ENCODE measurements around the gene PAK6. TPM values are rescaled to one million over a fixed set of nuclear protein-coding genes. Genes with fewer than 3 reads are reported as not detected.

The PAK6 gene
- total and polyA plus RNA-seq, 2 experiments from 2014 or later = 2.6 to 2.7 TPM

DNA sequence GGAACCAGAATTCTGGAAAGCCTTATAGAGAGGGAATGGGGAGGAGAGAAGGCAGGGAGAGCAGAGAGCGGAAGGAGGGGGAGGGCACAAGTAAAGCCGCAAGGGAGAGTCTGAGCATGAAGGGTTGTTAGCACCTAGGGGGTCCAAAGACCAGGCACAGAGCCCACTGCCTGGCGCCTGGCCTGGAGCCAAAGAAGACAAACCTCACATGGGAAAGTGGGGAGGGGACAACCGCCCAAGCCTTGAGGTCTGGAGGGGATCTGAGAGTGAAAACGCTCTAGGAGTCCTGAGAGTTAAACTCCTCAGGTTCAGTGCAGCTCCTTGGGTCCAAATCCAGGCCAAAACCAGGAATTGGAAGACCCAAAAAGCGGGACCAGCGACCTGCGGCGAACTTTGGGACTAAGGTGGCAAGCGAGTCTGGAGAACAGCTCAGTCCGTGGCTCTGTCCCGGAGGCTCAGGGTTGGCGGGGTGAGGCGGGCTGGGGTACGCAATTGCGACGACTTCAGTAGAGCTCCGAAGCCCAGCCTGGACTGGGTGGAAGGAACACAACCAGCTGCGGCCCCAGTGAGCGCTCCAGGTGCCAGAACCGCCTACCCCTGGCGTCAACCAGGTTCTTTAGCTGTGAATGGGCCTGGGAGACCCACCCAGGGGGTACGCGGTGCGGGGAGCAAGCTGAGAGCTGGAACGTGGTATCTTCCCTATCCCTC lies 83.8 kb downstream of the PAK6 start:
- Histone ChIP-seq H3K36me3 (replicated peaks; ENCODE audit: insufficient read depth, low read depth) (no peaks in the 10 kb centered on the region), H3K27ac (no peak overlapping the region), H3K4me2 (peak overlapping the region; percentile 79), H3K27me3 (no peaks in the 10 kb centered on the region), H3K4me3 (no peak overlapping the region), H2AFZ (no peak overlapping the region), H3K9me3 (ENCODE audit: low read depth) (no peaks in the 10 kb centered on the region), H3K9me2 (replicated peaks; ENCODE audit: insufficient read depth) (no peaks in the 10 kb centered on the region), H4K20me1 (ENCODE audit: insufficient read depth, poor library complexity, severe bottlenecking) (no peaks in the 10 kb centered on the region), H3K79me2 (peaks cover 19% of the 10 kb centered on the region), H3K4me1 (ENCODE audit: insufficient read depth) (peaks cover 17% of the 10 kb centered on the region)
- no peak for TF ChIP-seq EZH2 (IDR thresholded peaks at IDR 0.05; ENCODE audit: borderline replicate concordance)
- no peak for TF ChIP-seq EZH2phosphoT487 (IDR thresholded peaks at IDR 0.05; ENCODE audit: low read depth, severe bottlenecking, unreplicated experiment)
- TF ChIP-seq, protein P1, sequence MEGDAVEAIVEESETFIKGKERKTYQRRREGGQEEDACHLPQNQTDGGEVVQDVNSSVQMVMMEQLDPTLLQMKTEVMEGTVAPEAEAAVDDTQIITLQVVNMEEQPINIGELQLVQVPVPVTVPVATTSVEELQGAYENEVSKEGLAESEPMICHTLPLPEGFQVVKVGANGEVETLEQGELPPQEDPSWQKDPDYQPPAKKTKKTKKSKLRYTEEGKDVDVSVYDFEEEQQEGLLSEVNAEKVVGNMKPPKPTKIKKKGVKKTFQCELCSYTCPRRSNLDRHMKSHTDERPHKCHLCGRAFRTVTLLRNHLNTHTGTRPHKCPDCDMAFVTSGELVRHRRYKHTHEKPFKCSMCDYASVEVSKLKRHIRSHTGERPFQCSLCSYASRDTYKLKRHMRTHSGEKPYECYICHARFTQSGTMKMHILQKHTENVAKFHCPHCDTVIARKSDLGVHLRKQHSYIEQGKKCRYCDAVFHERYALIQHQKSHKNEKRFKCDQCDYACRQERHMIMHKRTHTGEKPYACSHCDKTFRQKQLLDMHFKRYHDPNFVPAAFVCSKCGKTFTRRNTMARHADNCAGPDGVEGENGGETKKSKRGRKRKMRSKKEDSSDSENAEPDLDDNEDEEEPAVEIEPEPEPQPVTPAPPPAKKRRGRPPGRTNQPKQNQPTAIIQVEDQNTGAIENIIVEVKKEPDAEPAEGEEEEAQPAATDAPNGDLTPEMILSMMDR (IDR thresholded peaks at IDR 0.05; ENCODE audit: poor library complexity) = no peak
- no peak for DNase-seq (ENCODE audit: low spot score)
- 19% methylated on average over 26 of the region's 26 CpGs for WGBS (ENCODE audit: low lambda C conversion rate, missing lambda C conversion rate)

DNA sequence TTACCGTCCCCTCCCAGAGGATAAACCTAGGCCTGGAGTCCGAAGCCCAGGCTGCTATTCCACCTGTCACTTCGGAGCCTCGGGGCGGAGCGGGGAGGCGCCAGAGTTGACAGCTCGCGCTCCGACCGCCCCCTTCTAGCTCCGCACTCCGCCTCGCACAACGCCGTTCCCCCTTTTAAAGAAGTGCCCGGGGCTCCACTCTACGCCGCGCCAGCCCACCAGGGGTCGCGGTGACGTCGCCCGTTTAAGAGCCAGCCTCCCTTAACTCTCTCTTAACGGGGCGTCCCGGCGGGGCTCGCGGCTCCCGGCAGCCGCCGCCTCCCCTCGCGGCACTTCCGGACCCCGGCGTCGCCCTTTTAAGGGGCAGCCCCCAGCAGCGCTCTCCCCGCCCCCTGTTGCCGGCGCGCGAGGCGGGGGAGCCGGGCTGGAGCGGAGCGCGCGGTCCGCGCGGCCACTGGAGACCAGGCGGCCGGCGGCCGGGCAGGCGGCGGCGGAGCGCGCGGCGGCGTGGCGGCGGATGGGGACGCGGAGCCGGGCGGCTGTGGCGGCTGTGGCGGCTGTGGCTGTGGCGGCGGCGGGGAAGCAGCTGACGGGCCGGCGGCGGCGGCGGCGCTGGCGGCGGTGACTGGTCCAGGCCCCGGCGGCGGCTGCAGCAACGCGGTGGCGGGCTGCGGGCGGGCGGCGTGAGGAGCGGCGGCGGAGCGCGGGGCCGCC lies 84.5 kb downstream of the PAK6 start, which contains the start of gene INAFM2:
TSS of gene INAFM2 (plus strand) at position 454 of the 714 bp plus-strand sequence. CDS start 364 bp downstream, outside the sequence.
- H3K9me2 ChIP-seq (replicated peaks; ENCODE audit: insufficient read depth) = no peaks in the 10 kb centered on the region
- H3K27ac ChIP-seq = no peak within 1 kb of the TSS
- TF ChIP-seq EZH2 (IDR thresholded peaks at IDR 0.05; ENCODE audit: borderline replicate concordance) = no peak
- TF ChIP-seq EZH2phosphoT487 (IDR thresholded peaks at IDR 0.05; ENCODE audit: low read depth, severe bottlenecking, unreplicated experiment) = no peak
- TF ChIP-seq, protein P1 (IDR thresholded peaks at IDR 0.05; ENCODE audit: poor library complexity) = peak; percentile 59
- H3K79me2 ChIP-seq = peaks cover 19% of the 10 kb centered on the region
- peak within 1 kb of the TSS; percentile 78 for H2AFZ ChIP-seq
- H3K27me3 ChIP-seq = no peaks in the 10 kb centered on the region
- peak within 1 kb of the TSS; percentile 69 for H3K4me3 ChIP-seq
- no peaks in the 10 kb centered on the region for H3K9me3 ChIP-seq (ENCODE audit: low read depth)
- peaks cover 18% of the 10 kb centered on the region for H3K4me1 ChIP-seq (ENCODE audit: insufficient read depth)
- peak within 1 kb of the TSS; percentile 96 for H3K4me2 ChIP-seq
- no peaks in the 10 kb centered on the region for H4K20me1 ChIP-seq (ENCODE audit: insufficient read depth, poor library complexity, severe bottlenecking)
- WGBS (ENCODE audit: low lambda C conversion rate, missing lambda C conversion rate) = 1% methylated on average over 43 of the region's 103 CpGs
- no peaks in the 10 kb centered on the region for H3K36me3 ChIP-seq (replicated peaks; ENCODE audit: insufficient read depth, low read depth)
- peak; percentile 95 for DNase-seq (ENCODE audit: low spot score)

- H3K4me1 ChIP-seq (ENCODE audit: insufficient read depth) = peaks cover 25% of the 10 kb centered on the region
- no peak overlapping the region for H3K27ac ChIP-seq
- H2AFZ ChIP-seq = peak overlapping the region; percentile 78
These were observed 85.4 kb downstream of the PAK6 start for GRCh38 chr15:40323953-40324937.

More at GRCh38 chr15:40323953-40324937, 85.4 kb downstream of the PAK6 start:
- DNase-seq (ENCODE audit: low spot score) = no peak
- Histone ChIP-seq H3K9me2 (replicated peaks; ENCODE audit: insufficient read depth) (no peaks in the 10 kb centered on the region), H3K4me2 (peak overlapping the region; percentile 96), H3K27me3 (no peaks in the 10 kb centered on the region), H3K36me3 (replicated peaks; ENCODE audit: insufficient read depth, low read depth) (no peaks in the 10 kb centered on the region), H3K79me2 (peaks cover 19% of the 10 kb centered on the region), H4K20me1 (ENCODE audit: insufficient read depth, poor library complexity, severe bottlenecking) (no peaks in the 10 kb centered on the region), H3K4me3 (peak overlapping the region; percentile 69), H3K9me3 (ENCODE audit: low read depth) (no peaks in the 10 kb centered on the region)
- TF ChIP-seq EZH2phosphoT487 (IDR thresholded peaks at IDR 0.05; ENCODE audit: low read depth, severe bottlenecking, unreplicated experiment) (no peak), EZH2 (IDR thresholded peaks at IDR 0.05; ENCODE audit: borderline replicate concordance) (no peak)
- TF ChIP-seq, protein P1 (IDR thresholded peaks at IDR 0.05; ENCODE audit: poor library complexity) = no peak
- WGBS (ENCODE audit: low lambda C conversion rate, missing lambda C conversion rate) = 2% methylated on average over 27 of the region's 101 CpGs

Data from hepatocyte (in vitro differentiated cells).